BJ (cell line): ENCODE data around the gene ZNF415. TPM values are rescaled to one million over a fixed set of nuclear protein-coding genes. Genes with fewer than 3 reads are reported as not detected.

Experiments
- CTCF ChIA-PET: fragments of 350-600 bp; formaldehyde crosslinking; extraction: SDS; loops from one replicate; lab custom pipeline; 2021; ENCODE audit warnings: antibody characterized with exemption, inconsistent platforms; lab: Yijun Ruan, JAX
- POLR2A ChIA-PET: fragments of 300-600 bp; sonication (Branson Sonifier 250); formaldehyde crosslinking; extraction: SDS; loops from one replicate; lab custom pipeline; 2021; ENCODE audit warnings: antibody characterized with exemption; lab: Charles Lee
- DNase-seq: peaks from one replicate; pipeline ENCODE4 v3.0.0-alpha.2; 2011; ENCODE audit warnings: low read depth
- H3K27me3 ChIP-seq: 2 replicates; pipeline ENCODE4 v1.6.0; 2011; ENCODE audit warnings: low read length; ENCODE audit not compliant: control insufficient read depth, insufficient read depth
- H3K36me3 ChIP-seq: 2 replicates; pipeline ENCODE4 v1.5.1; 2011; ENCODE audit warnings: low read length; ENCODE audit not compliant: control insufficient read depth, insufficient read depth
- H3K4me3 ChIP-seq: 2 replicates; pipeline ENCODE4 v1.5.1; 2011; ENCODE audit warnings: low read depth, mild to moderate bottlenecking, control low read depth, low read length
- polyA minus RNA-seq: library from RNA; depleted of rRNA, polyadenylated mRNA; stranded (reverse); fragments of >200 nt; gene quantifications from 2 replicates; pipeline ENCODE4 v1.2.3, GENCODE V29; 2011; rRNA and poly(A)+ RNA removed
- polyA plus RNA-seq: library from polyadenylated mRNA; depleted of rRNA; stranded (reverse); fragments of >200 nt; gene quantifications from 2 replicates; pipeline ENCODE4 v1.2.3, GENCODE V29; 2011; rRNA removed
- TF ChIP-seq, protein P1 (sequence below): IDR thresholded peaks from 2 replicates; pipeline ENCODE4 v1.5.1; 2011; ENCODE audit warnings: low read depth, mild to moderate bottlenecking, control low read depth, inconsistent platforms, low read length, moderate library complexity; ENCODE audit not compliant: insufficient read depth

ZNF415 gene
- polyA plus RNA-seq (4.6 and 6.3 TPM in 2 replicates), polyA minus RNA-seq (3.3 and 3.4 TPM in 2 replicates)

DNA sequence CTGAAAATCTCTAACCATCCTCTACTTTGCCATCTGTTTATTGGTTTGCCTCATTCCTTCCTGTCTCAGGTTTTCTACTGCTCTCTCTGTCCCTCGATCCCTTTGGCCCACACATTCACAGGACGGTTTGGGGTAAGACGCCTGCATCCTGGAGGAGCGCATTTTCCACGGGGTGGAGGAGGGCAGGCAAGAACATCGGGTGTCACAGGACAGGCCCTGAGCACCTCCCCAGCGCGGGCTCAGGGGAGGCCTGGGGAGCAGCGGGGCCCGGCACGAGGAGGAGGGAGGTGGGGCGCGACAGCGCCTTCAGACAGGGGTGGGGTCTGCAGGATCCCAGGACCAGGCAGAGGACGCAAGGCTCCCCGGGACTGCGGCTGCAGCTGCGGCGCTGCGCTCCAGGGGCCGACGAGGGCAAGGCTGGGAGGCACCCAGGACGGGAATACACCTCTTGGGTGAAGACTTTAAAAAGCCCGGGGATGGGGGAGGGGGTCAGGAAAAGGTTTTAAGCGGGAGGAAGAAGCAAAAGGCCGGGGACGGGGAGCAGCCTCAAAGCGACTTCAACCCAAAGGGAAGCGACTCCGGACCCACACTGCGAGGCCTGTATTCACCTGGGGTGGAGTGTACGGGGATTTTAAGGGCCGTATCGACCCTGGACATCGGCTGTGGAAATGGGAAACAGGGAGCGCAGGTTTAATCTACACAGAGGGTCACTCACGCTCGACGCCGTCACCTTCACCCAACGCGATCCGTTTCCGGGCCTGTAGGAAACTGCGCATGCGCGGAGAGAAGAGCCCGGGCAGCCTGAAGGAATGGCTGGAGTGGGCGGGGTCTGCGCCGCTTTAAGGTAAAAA lies at the start of gene ZNF415:
Gene ZNF415, minus strand, starts transcription at position 770 of the 851 bp plus-strand sequence. CDS start 10,234 bp downstream, outside the sequence.
- ChIA-PET POLR2A (no interaction called here), CTCF (no interaction called here)
- no peaks in the 10 kb centered on the region for H3K36me3 ChIP-seq
- H3K27me3 ChIP-seq, result no peaks in the 10 kb centered on the region
- peak; percentile 9 for DNase-seq
- TF ChIP-seq, protein P1, sequence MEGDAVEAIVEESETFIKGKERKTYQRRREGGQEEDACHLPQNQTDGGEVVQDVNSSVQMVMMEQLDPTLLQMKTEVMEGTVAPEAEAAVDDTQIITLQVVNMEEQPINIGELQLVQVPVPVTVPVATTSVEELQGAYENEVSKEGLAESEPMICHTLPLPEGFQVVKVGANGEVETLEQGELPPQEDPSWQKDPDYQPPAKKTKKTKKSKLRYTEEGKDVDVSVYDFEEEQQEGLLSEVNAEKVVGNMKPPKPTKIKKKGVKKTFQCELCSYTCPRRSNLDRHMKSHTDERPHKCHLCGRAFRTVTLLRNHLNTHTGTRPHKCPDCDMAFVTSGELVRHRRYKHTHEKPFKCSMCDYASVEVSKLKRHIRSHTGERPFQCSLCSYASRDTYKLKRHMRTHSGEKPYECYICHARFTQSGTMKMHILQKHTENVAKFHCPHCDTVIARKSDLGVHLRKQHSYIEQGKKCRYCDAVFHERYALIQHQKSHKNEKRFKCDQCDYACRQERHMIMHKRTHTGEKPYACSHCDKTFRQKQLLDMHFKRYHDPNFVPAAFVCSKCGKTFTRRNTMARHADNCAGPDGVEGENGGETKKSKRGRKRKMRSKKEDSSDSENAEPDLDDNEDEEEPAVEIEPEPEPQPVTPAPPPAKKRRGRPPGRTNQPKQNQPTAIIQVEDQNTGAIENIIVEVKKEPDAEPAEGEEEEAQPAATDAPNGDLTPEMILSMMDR, result no peak
- H3K4me3 ChIP-seq, result peak within 1 kb of the TSS; percentile 63

DNA sequence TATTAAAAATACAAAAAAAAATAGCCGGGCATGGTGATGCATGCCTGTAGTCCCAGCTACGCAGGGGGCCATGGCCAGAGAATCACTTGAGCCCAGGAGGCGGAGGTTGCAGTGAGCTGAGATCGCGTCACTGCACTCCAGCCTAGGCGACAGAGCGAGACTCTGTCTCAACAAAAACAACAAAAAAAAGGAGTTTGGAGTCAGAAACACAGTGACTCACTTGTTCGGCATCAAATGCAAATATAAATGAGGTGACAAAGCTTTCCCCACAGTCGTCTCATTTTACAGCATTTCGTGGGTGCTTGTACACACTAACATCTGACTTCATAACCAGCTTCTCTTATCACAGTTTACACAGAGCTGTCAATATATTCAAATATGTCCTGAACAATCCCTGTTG lies 49.5 kb upstream of the ZNF415 start:
- peaks cover 1% of the 10 kb centered on the region; the same call in 1 of the 2 replicates for H3K36me3 ChIP-seq
- POLR2A ChIA-PET, result no interaction called here
- no peak overlapping the region for H3K4me3 ChIP-seq
- TF ChIP-seq, protein P1, result no peak
- DNase-seq, result no peak
- H3K27me3 ChIP-seq, result no peaks in the 10 kb centered on the region
- CTCF ChIA-PET, result interaction anchor here (0.7 to 1.3 kb wide), 2 partner anchors 8 to 13 kb away, joined by 4 to 6 read pairs; no protein-coding TSS in a partner anchor

DNA sequence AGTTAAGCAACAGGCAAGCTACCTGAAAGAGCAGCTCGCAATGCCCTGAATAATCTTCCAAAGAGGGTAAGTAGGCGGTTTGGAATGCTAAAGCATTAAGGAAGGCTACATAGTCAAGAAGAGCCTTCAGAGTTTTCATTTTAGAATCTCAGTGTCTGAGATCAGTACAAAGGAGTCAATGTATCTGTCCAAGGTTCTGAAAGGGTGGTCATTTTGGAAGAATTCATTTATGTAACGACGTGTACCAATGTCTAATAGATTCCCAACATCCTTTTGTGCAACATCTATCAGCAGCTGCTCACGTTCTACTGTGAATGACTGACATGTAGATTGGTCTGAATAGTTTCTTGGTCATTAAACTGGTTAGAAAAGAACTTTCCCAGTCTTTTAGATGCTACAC lies 45.3 kb upstream of the ZNF415 start:
- ChIA-PET CTCF (no interaction called here), POLR2A (no interaction called here)

DNA sequence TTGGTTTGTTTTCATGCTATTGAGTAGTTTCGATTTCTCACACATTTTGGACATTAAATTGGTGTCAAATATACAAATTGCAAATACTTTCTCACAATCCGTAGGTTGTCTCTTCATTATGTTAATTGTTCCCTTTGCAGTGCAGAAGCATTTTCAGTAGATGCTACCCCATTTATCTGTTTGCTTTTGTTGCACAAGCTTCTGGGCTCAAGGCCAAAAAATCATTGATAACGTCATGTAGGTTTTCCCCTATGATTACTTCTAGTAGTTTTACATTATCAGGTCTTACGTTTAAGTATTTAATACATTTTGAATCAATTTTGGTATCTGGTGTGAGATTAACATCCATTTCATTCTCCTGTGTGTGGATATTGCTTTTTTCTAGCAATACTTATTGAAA lies 40.2 kb upstream of the ZNF415 start:
- no peak for DNase-seq
- Histone ChIP-seq H3K36me3 (no peaks in the 10 kb centered on the region), H3K27me3 (no peaks in the 10 kb centered on the region), H3K4me3 (no peak overlapping the region)
- TF ChIP-seq, protein P1, result no peak
- ChIA-PET POLR2A (no interaction called here), CTCF (no interaction called here)

More for the DNA sequence above, 45.3 kb upstream of the ZNF415 start:
- H3K27me3 ChIP-seq, result no peaks in the 10 kb centered on the region
- no peak for DNase-seq
- TF ChIP-seq, protein P1, result no peak
- peaks cover 1% of the 10 kb centered on the region; the same call in 1 of the 2 replicates for H3K36me3 ChIP-seq
- no peak overlapping the region for H3K4me3 ChIP-seq

DNA sequence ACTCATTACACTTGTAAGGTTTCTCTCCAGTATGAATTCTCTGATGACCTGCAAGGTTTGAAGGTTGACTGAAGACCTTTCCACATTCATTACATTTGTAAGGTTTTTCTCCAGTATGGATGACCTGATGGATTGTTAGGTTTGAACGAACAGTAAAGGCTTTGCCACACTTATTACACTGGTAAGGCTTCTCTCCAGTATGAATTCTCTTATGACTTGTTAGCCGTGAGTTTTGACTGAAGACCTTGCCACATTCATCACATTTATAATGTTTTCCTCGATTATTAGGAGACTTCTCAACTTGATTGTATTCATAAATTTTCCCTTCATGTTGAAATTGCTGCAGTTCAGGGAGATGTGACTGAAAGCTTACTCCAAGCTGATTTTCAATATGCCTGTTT lies 33.0 kb upstream of the ZNF415 start:
- no peak overlapping the region for H3K4me3 ChIP-seq
- no peak for DNase-seq
- ChIA-PET POLR2A (no interaction called here), CTCF (no interaction called here)
- no peaks in the 10 kb centered on the region for H3K27me3 ChIP-seq
- H3K36me3 ChIP-seq, result no peaks in the 10 kb centered on the region
- TF ChIP-seq, protein P1, result no peak
